T-helper 2 cell treated with Interferon-gamma antibody and Interleukin-4, amounts not matched to agents 100 ng/mL and 5 ng/mL, for 36 hours (primary cell): ENCODE results near the gene TCERG1L. TPM values are rescaled to one million over a fixed set of nuclear protein-coding genes. Genes with fewer than 3 reads are reported as not detected.
"Not testable (repeated sequence)": the region's sequence is repeated elsewhere in the genome, so short reads cannot be mapped to it uniquely, and the experiment has no call there.

Experiments used
- intact Hi-C: fragments of 100-400 bp; cut with micrococcal nuclease; formaldehyde crosslinking; loops from one replicate; pipeline ENCODE4 v1.15.1; 2023
- total RNA-seq: library from RNA; stranded (reverse); gene quantifications from 2 replicates; pipeline ENCODE4 v1.2.3, GENCODE V29; 2022

The TCERG1L gene
- total RNA-seq, 1 donor from 2014 or later: not detected

GRCh38 chr10:131111007-131111406, 200.5 kb downstream of the TCERG1L start:
- intact Hi-C loops: no loop called here

GRCh38 chr10:131110241-131110783, 201.2 kb downstream of the TCERG1L start:
- intact Hi-C loops: no loop called here

GRCh38 chr10:131109726-131110125, 201.8 kb downstream of the TCERG1L start:
- intact Hi-C loops: no loop called here

- intact Hi-C loops: no loop called here
Observed at GRCh38 chr10:131109291-131109690, 202.2 kb downstream of the TCERG1L start.

GRCh38 chr10:131107970-131108369, 203.6 kb downstream of the TCERG1L start:
- intact Hi-C loops: no loop called here

- intact Hi-C loops: no loop called here
Observed at GRCh38 chr10:131102676-131103075, 208.8 kb downstream of the TCERG1L start.

GRCh38 chr10:131102147-131102546, 209.4 kb downstream of the TCERG1L start:
- intact Hi-C loops: no loop called here

GRCh38 chr10:131100418-131101410, 210.8 kb downstream of the TCERG1L start:
- intact Hi-C loops: not testable (repeated sequence)

- intact Hi-C loops: no loop called here
Observed at GRCh38 chr10:131099028-131099726, 212.3 kb downstream of the TCERG1L start.

GRCh38 chr10:131098416-131098952, 213.0 kb downstream of the TCERG1L start:
- intact Hi-C loops: no loop called here

GRCh38 chr10:131096031-131096430, 215.5 kb downstream of the TCERG1L start:
- intact Hi-C loops: no loop called here

GRCh38 chr10:131095313-131095580, 216.3 kb downstream of the TCERG1L start:
- intact Hi-C loops: no loop called here

GRCh38 chr10:131094527-131095312, 216.8 kb downstream of the TCERG1L start:
- intact Hi-C loops: no loop called here

GRCh38 chr10:131093795-131094366, 217.6 kb downstream of the TCERG1L start:
- intact Hi-C loops: no loop called here

GRCh38 chr10:131093346-131093745, 218.2 kb downstream of the TCERG1L start:
- intact Hi-C loops: no loop called here

- intact Hi-C loops: no loop called here
Observed at GRCh38 chr10:131092876-131093275, 218.6 kb downstream of the TCERG1L start.

GRCh38 chr10:131092386-131092785, 219.1 kb downstream of the TCERG1L start:
- intact Hi-C loops: no loop called here

GRCh38 chr10:131091682-131092081, 219.8 kb downstream of the TCERG1L start:
- intact Hi-C loops: no loop called here

- intact Hi-C loops: no loop called here
Observed at GRCh38 chr10:131090761-131091661, 220.5 kb downstream of the TCERG1L start.

- intact Hi-C loops: no loop called here
Observed at GRCh38 chr10:131089861-131090260, 221.7 kb downstream of the TCERG1L start.
